PC-3 (cell line): ENCODE measurements around the gene RTKN. TPM values are rescaled to one million over a fixed set of nuclear protein-coding genes. Genes with fewer than 3 reads are reported as not detected.

Source experiments
- ATAC-seq: fragments of 200-7000 bp; cut with Tn5 transposase; 2 replicates; pipeline ENCODE4 v1.9.1; 2020; ENCODE audit warnings: mild to moderate bottlenecking, moderate library complexity
- BruUV-seq: library from RNA; stranded (reverse); fragments of 400-500 nt; replicated peaks from 2 replicates; lab custom pipeline; 2021; lab: Mats Ljungman, UMichigan
- CTCF ChIA-PET: fragments of 300-600 bp; sonication (Branson Sonifier 250); formaldehyde crosslinking; loops from one replicate; lab custom pipeline; 2022; ENCODE audit warnings: antibody characterized with exemption; lab: Charles Lee
- POLR2A ChIA-PET: fragments of 300-600 bp; sonication (Branson Sonifier 250); formaldehyde crosslinking; loops from one replicate; lab custom pipeline; 2022; ENCODE audit warnings: antibody characterized with exemption; ENCODE audit not compliant: unreplicated experiment; lab: Charles Lee
- DNase-seq: peaks from one replicate; pipeline ENCODE4 v3.0.0-alpha.2; 2015
- H2AFZ ChIP-seq: fragments of 300-600 bp; sonication (generic); 2 replicates; pipeline ENCODE4 v1.6.0; 2016; ENCODE audit warnings: antibody characterized with exemption, low read length
- H3F3A ChIP-seq: fragments of 300-600 bp; sonication (generic); one replicate; pipeline ENCODE4 v1.6.0; 2017; ENCODE audit warnings: antibody characterized with exemption, low read length, control low read depth, mild to moderate bottlenecking; ENCODE audit not compliant: unreplicated experiment
- H3K27ac ChIP-seq: fragments of 300-600 bp; sonication (generic); 2 replicates; pipeline ENCODE4 v1.5.1; 2016; ENCODE audit warnings: mild to moderate bottlenecking, low read length
- H3K27me3 ChIP-seq: fragments of 300-600 bp; sonication (generic); 2 replicates; pipeline ENCODE4 v1.6.1; 2016; ENCODE audit warnings: low read length, mixed read lengths
- H3K36me3 ChIP-seq: fragments of 300-600 bp; sonication (generic); 2 replicates; pipeline ENCODE4 v1.6.1; 2016; ENCODE audit warnings: low read depth, mixed run types, low read length, mixed read lengths
- H3K4me1 ChIP-seq: fragments of 300-600 bp; sonication (generic); 2 replicates; pipeline ENCODE4 v1.5.1; 2016; ENCODE audit warnings: low read length; ENCODE audit not compliant: insufficient read depth
- H3K4me2 ChIP-seq: fragments of 300-600 bp; sonication (generic); 2 replicates; pipeline ENCODE4 v1.6.0; 2016; ENCODE audit warnings: low read length
- H3K4me3 ChIP-seq: fragments of 300-600 bp; sonication (generic); 2 replicates; pipeline ENCODE4 v1.5.1; 2016; ENCODE audit warnings: mild to moderate bottlenecking, low read length, mixed read lengths
- H3K79me2 ChIP-seq: fragments of 300-600 bp; sonication (generic); 2 replicates; pipeline ENCODE4 v1.6.1; 2017; ENCODE audit warnings: low read length, mixed read lengths
- H3K9ac ChIP-seq: fragments of 300-600 bp; sonication (generic); 2 replicates; pipeline ENCODE4 v1.6.0; 2016; ENCODE audit warnings: mild to moderate bottlenecking, low read length
- H3K9me2 ChIP-seq: fragments of 300-600 bp; sonication (generic); replicated peaks from 2 replicates; pipeline ENCODE4 v1.6.1; 2016; ENCODE audit warnings: mixed run types, low read length, mixed read lengths
- H3K9me3 ChIP-seq: fragments of 300-600 bp; sonication (generic); 2 replicates; pipeline ENCODE4 v1.6.1; 2016; ENCODE audit warnings: low read length, mixed read lengths
- H4K20me1 ChIP-seq: fragments of 300-600 bp; sonication (generic); 2 replicates; pipeline ENCODE4 v1.6.1; 2016; ENCODE audit warnings: low read length, mixed read lengths
- EZH2 ChIP-seq: fragments of 300-600 bp; sonication (generic); IDR thresholded peaks from one replicate; pipeline ENCODE4 v1.6.1; 2017; ENCODE audit warnings: antibody characterized with exemption, mild to moderate bottlenecking, low read length; ENCODE audit not compliant: unreplicated experiment
- EZH2phosphoT487 ChIP-seq: fragments of 300-600 bp; sonication (generic); IDR thresholded peaks from 2 replicates; pipeline ENCODE4 v1.6.1; 2018; ENCODE audit warnings: mild to moderate bottlenecking, antibody characterized with exemption, low read length, borderline replicate concordance
- intact Hi-C: fragments of 100-400 bp; cut with micrococcal nuclease; formaldehyde crosslinking; loops from 2 replicates; pipeline ENCODE4 v1.9.0; 2023
- total RNA-seq: library from RNA; depleted of rRNA; stranded (reverse); fragments of >200 nt; gene quantifications from 2 replicates; pipeline ENCODE4 v1.2.3, GENCODE V29; 2014
- TF ChIP-seq, protein P1 (sequence below): fragments of 300-600 bp; sonication (generic); conservative IDR thresholded peaks from 2 replicates; pipeline ENCODE4 v1.5.1; 2017; ENCODE audit warnings: antibody characterized with exemption, low read depth, mild to moderate bottlenecking, low read length

RTKN gene
- total RNA-seq, 1 experiment from 2014 or later = 90.5 TPM

DNA sequence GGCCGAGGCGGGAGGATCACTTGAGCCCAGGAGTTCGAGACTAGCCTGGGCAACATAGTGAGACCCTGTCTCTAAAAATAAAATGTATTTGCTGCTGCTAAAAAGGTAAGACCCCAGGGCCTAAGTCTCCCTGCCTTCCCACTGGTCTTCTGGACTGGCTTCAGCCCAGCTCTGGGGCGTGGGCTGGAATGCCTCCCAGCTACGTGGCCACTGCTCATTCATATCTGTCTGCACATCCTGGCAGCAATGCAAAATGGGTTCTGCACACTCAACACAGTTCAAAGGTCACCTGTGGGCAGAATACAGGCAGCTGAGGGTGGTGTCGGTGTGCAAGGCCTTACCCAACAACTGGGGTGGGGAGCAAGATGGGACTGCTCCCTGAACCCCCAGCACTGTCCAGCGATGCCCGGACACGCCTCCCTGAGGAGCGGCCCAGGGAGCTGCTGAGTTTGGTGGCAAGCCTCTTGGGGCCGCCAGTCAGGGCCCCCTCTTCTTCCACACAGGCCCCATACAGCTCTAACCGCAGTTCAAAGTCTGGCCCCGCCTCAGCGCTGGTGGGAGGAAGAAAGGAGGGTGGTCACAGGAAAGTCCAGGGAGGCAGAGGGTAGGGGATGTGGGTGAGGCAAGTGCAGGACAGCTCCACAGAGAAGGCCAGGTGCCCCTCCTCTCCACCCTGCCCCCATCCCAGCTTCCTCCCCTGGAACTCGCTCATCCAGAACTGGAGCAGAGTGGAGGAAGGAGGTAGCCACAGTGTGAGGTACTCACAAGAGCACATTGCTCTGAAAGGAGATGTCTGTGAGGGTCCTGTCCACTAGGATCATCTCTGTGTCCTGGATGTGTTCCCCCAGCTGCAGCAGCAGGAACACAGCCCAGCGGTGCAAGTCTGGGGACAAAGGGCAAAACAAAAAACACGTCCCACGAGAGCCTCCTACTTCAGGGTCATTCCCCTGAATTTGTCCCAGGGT lies 12.0 kb downstream of the RTKN start:
- CTCF ChIA-PET = no interaction called here
- no peak for ATAC-seq
- intact Hi-C loops = no loop called here
- TF ChIP-seq, protein P1, sequence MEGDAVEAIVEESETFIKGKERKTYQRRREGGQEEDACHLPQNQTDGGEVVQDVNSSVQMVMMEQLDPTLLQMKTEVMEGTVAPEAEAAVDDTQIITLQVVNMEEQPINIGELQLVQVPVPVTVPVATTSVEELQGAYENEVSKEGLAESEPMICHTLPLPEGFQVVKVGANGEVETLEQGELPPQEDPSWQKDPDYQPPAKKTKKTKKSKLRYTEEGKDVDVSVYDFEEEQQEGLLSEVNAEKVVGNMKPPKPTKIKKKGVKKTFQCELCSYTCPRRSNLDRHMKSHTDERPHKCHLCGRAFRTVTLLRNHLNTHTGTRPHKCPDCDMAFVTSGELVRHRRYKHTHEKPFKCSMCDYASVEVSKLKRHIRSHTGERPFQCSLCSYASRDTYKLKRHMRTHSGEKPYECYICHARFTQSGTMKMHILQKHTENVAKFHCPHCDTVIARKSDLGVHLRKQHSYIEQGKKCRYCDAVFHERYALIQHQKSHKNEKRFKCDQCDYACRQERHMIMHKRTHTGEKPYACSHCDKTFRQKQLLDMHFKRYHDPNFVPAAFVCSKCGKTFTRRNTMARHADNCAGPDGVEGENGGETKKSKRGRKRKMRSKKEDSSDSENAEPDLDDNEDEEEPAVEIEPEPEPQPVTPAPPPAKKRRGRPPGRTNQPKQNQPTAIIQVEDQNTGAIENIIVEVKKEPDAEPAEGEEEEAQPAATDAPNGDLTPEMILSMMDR = no peak
- TF ChIP-seq EZH2 (no peak), EZH2phosphoT487 (no peak)
- H3K27ac ChIP-seq = no peak overlapping the region
- H3K36me3 ChIP-seq = peaks cover 42% of the 10 kb centered on the region
- H3K27me3 ChIP-seq = no peaks in the 10 kb centered on the region
- peaks cover 8% of the 10 kb centered on the region for H4K20me1 ChIP-seq
- H3K4me3 ChIP-seq = no peak overlapping the region
- no peak overlapping the region for H3K9ac ChIP-seq
- H3K4me2 ChIP-seq = no peak overlapping the region
- no peak overlapping the region for H2AFZ ChIP-seq
- H3K9me3 ChIP-seq = no peaks in the 10 kb centered on the region
- no peaks in the 10 kb centered on the region for H3K9me2 ChIP-seq
- no peaks in the 10 kb centered on the region for H3K4me1 ChIP-seq
- no TSS peak for BruUV-seq
- peaks cover 23% of the 10 kb centered on the region for H3K79me2 ChIP-seq
- no peaks in the 10 kb centered on the region for H3F3A ChIP-seq
- DNase-seq = no peak
- POLR2A ChIA-PET = no interaction called here

DNA sequence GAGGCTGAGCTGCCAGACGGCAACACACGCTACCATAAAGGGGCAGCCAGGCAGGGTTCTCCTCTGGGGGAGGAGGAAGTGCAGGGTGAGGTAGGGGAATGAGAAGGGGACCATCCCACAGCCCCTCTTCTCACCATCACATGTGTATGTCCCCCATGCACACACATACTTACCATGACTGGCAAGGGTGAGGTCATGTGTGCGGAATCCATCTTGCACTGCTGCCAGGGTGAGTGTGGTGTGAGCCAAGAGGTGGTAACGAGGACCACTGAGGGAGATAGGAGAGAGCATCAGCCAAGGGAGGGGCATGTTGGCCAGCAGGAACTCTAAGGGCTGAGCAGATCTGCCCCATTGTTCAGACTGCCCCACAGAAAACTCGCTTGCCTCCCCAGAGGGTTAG lies 13.1 kb downstream of the RTKN start:
- H3K9me3 ChIP-seq = no peaks in the 10 kb centered on the region
- H3K9me2 ChIP-seq = no peaks in the 10 kb centered on the region
- peaks cover 42% of the 10 kb centered on the region for H3K36me3 ChIP-seq
- CTCF ChIA-PET = no interaction called here
- intact Hi-C loops = no loop called here
- no peak for ATAC-seq
- TF ChIP-seq, protein P1 = no peak
- TF ChIP-seq EZH2phosphoT487 (no peak), EZH2 (no peak)
- no peaks in the 10 kb centered on the region for H3F3A ChIP-seq
- no TSS peak for BruUV-seq
- no peak overlapping the region for H3K4me3 ChIP-seq
- H3K27ac ChIP-seq = no peak overlapping the region
- H3K9ac ChIP-seq = no peak overlapping the region
- no peaks in the 10 kb centered on the region for H3K27me3 ChIP-seq
- peaks cover 8% of the 10 kb centered on the region for H4K20me1 ChIP-seq
- POLR2A ChIA-PET = no interaction called here
- no peak overlapping the region for H3K4me2 ChIP-seq
- DNase-seq = no peak
- H3K4me1 ChIP-seq = no peaks in the 10 kb centered on the region
- H2AFZ ChIP-seq = no peak overlapping the region
- peaks cover 14% of the 10 kb centered on the region for H3K79me2 ChIP-seq

DNA sequence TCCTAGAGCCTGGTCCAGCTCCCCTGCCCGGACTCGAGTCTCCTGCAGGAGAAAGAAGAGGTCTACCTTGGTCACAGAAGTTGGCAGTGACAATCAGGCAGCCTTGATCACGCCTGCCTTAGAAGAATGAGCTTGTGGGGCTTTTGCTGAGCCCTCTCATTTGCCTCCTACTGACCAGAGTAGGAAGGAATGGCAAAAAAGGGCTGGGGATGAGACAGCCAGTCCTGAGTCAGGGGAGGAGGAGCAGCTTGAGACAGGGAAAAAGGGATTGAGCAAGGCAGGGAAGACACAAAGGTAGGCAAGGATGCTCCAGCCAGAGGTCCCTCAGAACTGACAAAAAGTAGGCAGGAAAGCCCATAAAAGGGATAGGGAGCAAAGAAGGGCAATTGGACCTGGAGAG lies 14.2 kb downstream of the RTKN start:
- H3K27me3 ChIP-seq = no peaks in the 10 kb centered on the region
- no peak for TF ChIP-seq EZH2phosphoT487
- TF ChIP-seq, protein P1 = no peak
- no peak for TF ChIP-seq EZH2
- H3K4me2 ChIP-seq = no peak overlapping the region
- DNase-seq = no peak
- H3K4me3 ChIP-seq = no peak overlapping the region
- no peaks in the 10 kb centered on the region for H3K9me3 ChIP-seq
- peaks cover 7% of the 10 kb centered on the region for H4K20me1 ChIP-seq
- peaks cover 42% of the 10 kb centered on the region for H3K36me3 ChIP-seq
- no TSS peak for BruUV-seq
- H3K79me2 ChIP-seq = peaks cover 8% of the 10 kb centered on the region; the same call in 1 of the 2 replicates
- no peaks in the 10 kb centered on the region for H3F3A ChIP-seq
- H3K27ac ChIP-seq = no peak overlapping the region
- no peak for ATAC-seq
- no peaks in the 10 kb centered on the region for H3K4me1 ChIP-seq
- no peak overlapping the region for H3K9ac ChIP-seq
- no peaks in the 10 kb centered on the region for H3K9me2 ChIP-seq
- POLR2A ChIA-PET = no interaction called here
- no peak overlapping the region for H2AFZ ChIP-seq
- intact Hi-C loops = no loop called here
- CTCF ChIA-PET = no interaction called here
